GM12872 (cell line): Measurements from ENCODE around the gene TSPAN11.

ENCODE experiments used
- TF ChIP-seq, protein P1 (sequence below): IDR thresholded peaks from 3 replicates; pipeline ENCODE4 v1.5.1; 2011; ENCODE audit warnings: low read depth, mild to moderate bottlenecking, low read length, moderate library complexity; ENCODE audit not compliant: insufficient read depth

The TSPAN11 gene

DNA sequence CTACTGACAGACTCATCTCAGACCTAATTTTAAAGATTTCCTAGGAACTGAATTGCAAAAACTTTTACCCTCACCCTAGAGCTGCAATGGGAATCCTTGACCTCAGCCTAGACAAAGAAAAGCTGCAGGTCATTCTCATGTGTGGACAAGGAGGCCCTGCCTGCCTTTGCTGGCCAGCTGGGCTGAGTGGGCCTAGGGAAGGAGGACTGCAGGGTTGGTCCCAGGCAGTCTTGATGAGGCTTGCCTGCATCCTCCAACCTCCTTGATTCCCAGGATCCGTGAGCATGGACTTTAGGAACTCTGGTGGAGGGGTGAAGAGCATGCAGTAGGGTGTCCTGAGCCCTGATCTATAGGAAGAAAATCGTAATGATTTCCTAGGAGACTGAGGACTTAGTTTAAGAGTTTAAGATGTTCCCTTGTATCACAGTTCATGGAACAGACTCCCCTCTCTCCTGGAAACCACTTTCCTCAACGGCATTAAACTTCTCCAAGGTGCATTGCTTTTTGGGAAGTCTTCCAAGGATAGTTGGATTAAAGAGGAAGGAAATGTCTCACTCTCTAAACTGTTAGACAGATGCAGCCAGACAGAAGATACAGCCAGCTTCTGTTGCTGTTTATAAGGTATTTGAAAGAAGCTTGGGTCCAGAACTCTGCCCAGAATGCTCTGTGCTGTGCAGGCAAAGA is 91.7 kb downstream of the TSPAN11 start:
- TF ChIP-seq, protein P1, sequence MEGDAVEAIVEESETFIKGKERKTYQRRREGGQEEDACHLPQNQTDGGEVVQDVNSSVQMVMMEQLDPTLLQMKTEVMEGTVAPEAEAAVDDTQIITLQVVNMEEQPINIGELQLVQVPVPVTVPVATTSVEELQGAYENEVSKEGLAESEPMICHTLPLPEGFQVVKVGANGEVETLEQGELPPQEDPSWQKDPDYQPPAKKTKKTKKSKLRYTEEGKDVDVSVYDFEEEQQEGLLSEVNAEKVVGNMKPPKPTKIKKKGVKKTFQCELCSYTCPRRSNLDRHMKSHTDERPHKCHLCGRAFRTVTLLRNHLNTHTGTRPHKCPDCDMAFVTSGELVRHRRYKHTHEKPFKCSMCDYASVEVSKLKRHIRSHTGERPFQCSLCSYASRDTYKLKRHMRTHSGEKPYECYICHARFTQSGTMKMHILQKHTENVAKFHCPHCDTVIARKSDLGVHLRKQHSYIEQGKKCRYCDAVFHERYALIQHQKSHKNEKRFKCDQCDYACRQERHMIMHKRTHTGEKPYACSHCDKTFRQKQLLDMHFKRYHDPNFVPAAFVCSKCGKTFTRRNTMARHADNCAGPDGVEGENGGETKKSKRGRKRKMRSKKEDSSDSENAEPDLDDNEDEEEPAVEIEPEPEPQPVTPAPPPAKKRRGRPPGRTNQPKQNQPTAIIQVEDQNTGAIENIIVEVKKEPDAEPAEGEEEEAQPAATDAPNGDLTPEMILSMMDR = no peak

DNA sequence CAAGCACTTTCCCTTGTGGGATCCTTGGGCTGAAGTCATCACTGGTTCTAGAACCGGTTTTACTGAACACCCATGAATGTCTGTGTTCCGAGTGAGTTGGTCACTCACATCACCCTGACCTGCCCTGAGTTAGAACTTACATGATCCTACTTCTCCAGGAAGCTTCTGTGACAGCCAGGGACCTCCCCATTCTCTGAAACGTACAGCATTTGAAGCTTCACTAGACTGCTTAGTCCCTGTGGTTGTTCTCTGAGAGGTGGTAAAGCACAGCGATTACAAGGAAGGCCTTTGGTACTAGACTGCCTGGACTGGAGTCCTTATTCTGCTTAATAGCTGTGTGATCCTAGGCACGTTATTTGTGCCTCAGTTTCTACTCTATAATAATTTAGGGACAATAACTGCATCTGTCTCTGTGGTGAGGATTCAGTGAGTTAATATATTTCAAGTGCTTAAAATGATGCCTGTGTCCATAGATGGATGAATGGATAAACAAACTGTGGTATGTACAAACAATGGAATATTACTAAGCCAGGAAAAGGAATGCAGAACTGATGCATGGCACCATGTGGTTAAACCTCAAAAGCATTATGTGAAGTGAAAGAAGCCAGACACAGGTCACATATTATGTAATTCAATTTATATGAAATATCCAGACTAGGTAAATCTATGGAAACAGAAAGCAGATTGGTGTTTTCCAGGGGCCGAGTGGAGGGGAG is 92.4 kb downstream of the TSPAN11 start:
- TF ChIP-seq, protein P1 = no peak

DNA sequence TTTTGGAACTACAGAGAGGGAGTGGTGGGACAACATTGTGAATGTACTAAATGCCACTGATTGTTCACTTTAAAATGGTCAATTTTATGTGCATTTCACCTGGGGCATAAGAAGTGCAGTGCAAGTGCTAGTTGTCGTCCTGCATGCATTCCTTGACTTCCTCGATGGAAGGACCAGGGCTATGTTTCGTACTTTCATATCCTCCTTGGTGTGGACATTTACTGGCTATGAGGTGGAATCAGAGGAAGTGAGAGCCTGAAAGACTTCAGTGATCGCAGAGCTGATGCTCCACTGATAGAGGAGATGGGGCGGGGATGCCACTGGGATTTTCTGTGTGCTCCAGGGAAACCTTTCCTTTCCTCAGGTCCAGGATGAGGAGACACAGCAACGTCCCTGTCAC is 93.0 kb downstream of the TSPAN11 start:
- TF ChIP-seq, protein P1 = no peak

DNA sequence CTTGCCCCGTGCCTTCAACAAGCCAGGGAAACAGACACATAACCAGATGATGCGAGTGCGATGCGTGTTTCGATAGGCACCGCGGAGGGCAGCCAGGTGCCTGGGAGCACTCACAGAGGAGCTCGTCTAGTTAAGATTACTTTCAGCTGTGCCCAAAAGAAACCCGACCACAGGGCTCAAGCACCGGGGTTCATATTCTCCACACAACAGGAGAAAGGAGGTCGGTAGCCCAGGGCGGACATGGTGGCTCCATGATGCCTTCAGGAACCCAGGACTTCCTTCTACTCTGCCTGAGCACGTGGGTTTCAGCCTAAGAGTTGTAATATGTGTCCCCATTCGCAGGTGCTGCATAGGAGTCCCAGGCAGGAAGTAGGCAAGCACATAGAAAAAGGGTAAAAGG is 93.4 kb downstream of the TSPAN11 start:
- TF ChIP-seq, protein P1 = no peak

DNA sequence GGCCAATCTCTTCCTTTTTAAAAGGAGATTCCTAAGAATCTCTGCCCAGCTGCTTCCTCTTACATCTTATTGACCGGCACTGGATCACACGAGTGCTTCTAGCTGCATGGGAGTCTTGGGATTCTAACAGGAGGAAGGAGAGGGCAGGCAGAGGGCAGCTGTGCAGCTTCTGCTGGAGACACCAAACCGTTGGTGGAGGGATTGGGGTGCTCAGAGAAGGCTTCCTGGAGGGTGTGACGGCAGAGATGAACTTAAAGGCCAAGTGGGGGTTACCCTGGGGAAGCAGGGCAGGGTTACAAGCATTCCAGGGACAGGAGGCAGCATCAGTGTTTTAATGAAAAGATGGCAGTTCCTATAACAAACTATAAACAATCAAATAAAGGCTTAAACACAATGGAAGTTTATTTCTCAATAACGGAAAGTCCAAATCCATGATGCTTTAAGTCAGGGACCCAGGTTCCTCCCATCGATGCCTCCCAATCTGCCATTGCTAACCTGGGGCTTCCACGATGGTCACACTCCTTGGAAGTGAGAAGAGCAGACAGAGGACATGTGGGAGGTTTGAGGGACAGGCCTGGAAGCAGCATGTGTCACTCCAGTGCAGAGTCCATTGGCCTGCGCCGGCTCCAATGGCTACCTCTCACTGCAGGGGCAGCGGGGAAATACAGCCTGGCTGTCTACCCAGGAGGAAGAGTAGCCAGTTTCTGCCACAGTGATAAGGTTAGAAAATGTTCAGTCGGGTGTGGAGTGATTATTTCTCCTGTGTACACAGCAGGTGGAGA is 94.0 kb downstream of the TSPAN11 start:
- TF ChIP-seq, protein P1 = no peak

DNA sequence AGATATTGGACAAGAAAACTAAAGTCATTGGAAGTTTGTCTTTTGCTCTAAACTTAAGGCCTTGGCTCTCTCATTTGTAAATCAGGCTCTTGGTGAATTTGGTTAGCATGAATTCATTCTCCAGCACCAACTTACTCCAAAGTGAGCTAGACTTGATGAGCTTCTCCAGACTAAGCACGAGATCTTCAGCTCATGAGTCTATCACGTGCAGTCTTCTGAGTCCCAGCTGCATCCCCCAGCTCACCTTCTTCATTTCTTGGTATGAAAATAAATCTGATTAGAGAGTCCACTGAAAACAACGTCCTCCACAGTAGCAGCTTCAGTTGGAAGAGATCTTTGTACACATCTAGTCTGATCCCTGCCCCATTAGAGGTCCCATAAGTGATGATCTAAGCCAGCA is 94.6 kb downstream of the TSPAN11 start:
- TF ChIP-seq, protein P1 = no peak

DNA sequence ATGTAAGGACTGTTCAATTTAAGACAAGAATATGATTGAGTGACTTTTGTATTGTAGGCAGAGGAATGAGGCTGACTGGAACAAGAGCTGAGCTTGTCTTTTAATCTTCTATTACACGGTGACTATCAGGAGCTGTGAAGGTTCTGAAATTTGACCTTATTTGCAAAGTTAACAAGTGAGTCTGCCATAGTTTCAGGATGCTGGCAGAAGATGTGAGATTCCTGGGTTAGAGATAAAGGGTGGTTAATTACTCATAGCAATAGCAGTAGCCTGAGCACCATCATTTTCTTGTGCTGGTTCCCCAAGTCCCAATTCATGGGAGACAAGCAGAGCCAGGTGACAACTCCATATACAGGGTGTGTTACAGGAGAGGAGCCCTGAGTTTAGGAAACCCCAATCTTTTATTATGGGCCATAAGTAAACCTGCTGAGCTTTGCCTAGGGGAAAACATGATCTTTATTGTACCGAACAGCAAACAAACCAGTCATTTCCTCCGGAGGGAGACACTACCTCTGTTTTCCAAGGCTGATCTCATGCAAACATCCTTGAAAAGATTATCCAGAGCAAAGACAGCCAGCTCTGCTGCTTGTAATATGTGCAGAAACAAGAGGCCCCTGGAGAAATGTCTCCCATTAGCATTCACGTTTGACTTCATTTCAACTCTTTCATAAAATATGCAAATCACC is 95.4 kb downstream of the TSPAN11 start:
- TF ChIP-seq, protein P1 = no peak
